Measurements from ENCODE around the gene PUDP.

Gene PUDP

GRCh38 chrX:7127056-7127455 is 20.9 kb downstream of the PUDP start:
- Histone ChIP-seq H3K36me3 (replicated peaks) (no peaks in the 10 kb centered on the region), H3K27ac (no peak overlapping the region), H3K27me3 (replicated peaks) (no peaks in the 10 kb centered on the region), H3K4me3 (ENCODE audit: low read depth, low read length) (no peak overlapping the region)
- in situ Hi-C loops (cut with HindIII; ENCODE audit: low pct_ligation_motif_present, low sequenced_read_pairs): no loop called here
- no peak for DNase-seq
- TF ChIP-seq, protein P1, sequence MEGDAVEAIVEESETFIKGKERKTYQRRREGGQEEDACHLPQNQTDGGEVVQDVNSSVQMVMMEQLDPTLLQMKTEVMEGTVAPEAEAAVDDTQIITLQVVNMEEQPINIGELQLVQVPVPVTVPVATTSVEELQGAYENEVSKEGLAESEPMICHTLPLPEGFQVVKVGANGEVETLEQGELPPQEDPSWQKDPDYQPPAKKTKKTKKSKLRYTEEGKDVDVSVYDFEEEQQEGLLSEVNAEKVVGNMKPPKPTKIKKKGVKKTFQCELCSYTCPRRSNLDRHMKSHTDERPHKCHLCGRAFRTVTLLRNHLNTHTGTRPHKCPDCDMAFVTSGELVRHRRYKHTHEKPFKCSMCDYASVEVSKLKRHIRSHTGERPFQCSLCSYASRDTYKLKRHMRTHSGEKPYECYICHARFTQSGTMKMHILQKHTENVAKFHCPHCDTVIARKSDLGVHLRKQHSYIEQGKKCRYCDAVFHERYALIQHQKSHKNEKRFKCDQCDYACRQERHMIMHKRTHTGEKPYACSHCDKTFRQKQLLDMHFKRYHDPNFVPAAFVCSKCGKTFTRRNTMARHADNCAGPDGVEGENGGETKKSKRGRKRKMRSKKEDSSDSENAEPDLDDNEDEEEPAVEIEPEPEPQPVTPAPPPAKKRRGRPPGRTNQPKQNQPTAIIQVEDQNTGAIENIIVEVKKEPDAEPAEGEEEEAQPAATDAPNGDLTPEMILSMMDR (IDR thresholded peaks at IDR 0.05; ENCODE audit: low read depth, low read length, missing control alignments): no peak

DNA sequence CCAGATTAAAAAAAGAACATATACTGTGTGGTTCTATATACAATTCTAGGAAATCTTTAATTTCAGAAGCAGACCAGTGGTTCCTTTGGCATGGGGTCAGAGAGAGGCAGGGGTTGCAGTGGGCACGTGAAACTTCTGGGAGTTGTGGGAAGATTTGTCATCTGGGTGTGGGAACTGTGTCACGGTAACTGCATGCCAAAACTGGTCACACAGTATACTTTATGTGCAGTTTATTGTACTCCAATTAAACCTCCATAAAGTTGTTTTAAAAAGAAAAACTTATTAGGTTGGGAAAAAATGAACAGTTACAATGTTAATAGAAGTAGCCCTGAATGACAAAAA is 27.1 kb downstream of the PUDP start:
- TF ChIP-seq, protein P1 (IDR thresholded peaks at IDR 0.05; ENCODE audit: low read depth, low read length, missing control alignments): no peak
- Histone ChIP-seq H3K27me3 (replicated peaks) (no peaks in the 10 kb centered on the region), H3K36me3 (replicated peaks) (no peaks in the 10 kb centered on the region), H3K4me3 (ENCODE audit: low read depth, low read length) (no peak overlapping the region), H3K27ac (no peak overlapping the region)
- no peak for DNase-seq
- in situ Hi-C loops (cut with HindIII; ENCODE audit: low pct_ligation_motif_present, low sequenced_read_pairs): no loop called here

DNA sequence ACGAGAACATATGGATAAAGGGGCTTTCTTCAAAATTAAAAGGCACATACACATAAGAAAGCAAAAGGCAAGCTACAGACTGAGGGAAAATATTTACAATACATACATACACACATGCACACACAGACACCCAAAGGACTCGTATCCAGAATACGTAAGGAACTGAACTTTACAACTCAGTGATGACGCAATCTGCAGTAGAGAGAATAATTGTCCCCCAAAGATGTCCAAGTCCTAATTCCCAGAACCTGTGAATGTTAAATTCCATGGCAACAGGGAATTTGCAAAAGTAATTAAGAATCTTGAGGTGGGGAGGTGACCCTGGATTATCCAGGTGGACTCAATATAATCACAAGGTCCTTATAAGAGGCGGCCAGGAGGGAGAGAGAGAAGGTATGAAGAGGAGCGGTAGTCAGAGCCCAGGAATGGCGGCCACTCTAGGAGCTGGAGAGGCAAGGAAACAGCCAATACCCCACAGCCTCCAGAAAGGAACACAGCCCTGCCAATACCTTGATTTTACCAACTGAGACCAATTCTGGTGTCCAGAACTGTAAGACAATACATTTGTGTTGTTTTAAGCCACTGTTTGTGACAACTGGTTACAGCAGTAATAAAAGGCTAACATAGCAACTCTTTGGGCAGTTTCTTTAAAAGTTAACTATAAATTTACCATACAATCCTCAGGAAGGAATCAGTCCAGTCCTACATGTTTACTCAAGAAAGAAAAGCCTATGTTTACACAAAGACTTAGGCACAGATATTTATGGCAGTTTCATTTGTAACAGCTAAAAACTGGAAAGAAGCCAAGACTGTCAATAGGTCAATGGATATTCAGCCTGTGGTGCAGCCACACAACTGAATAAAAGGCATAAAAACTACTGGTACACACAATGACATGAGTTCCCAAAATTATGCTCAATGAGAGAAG is 27.7 kb downstream of the PUDP start:
- TF ChIP-seq, protein P1 (IDR thresholded peaks at IDR 0.05; ENCODE audit: low read depth, low read length, missing control alignments): no peak
- in situ Hi-C loops (cut with HindIII; ENCODE audit: low pct_ligation_motif_present, low sequenced_read_pairs): no loop called here
- DNase-seq: no peak
- Histone ChIP-seq H3K27me3 (replicated peaks) (no peaks in the 10 kb centered on the region), H3K4me3 (ENCODE audit: low read depth, low read length) (no peak overlapping the region), H3K27ac (no peak overlapping the region), H3K36me3 (replicated peaks) (no peaks in the 10 kb centered on the region)

GRCh38 chrX:7117587-7117986 is 30.4 kb downstream of the PUDP start:
- Histone ChIP-seq H3K27me3 (replicated peaks) (no peaks in the 10 kb centered on the region), H3K4me3 (ENCODE audit: low read depth, low read length) (no peak overlapping the region), H3K27ac (no peak overlapping the region), H3K36me3 (replicated peaks) (no peaks in the 10 kb centered on the region)
- TF ChIP-seq, protein P1 (IDR thresholded peaks at IDR 0.05; ENCODE audit: low read depth, low read length, missing control alignments): no peak
- in situ Hi-C loops (cut with HindIII; ENCODE audit: low pct_ligation_motif_present, low sequenced_read_pairs): no loop called here
- no peak for DNase-seq

DNA sequence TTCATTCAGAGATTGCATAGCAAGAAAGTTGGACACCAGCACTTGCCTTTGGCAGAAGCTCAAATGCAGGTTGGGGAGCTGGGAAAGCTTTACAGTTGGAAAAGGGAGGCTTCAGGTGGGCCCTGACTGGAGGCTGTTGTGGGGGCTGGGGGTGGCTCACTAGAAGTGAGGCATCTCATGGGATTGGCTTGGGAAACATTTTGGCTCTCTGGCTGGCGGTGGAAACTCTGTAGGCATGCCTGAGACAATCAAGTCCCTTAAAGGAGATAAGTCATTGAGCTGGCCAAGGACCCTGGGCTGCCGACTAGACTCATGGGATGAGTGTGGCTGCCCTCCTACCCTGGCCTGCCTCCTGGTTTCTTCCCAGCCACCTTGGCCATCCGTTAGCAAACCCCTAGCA is 31.9 kb downstream of the PUDP start:
- in situ Hi-C loops (cut with HindIII; ENCODE audit: low pct_ligation_motif_present, low sequenced_read_pairs): no loop called here
- H3K27me3 ChIP-seq (replicated peaks): no peaks in the 10 kb centered on the region
- DNase-seq: no peak
- H3K36me3 ChIP-seq (replicated peaks): no peaks in the 10 kb centered on the region
- H3K4me3 ChIP-seq (ENCODE audit: low read depth, low read length): no peak overlapping the region
- no peak overlapping the region for H3K27ac ChIP-seq
- TF ChIP-seq, protein P1 (IDR thresholded peaks at IDR 0.05; ENCODE audit: low read depth, low read length, missing control alignments): no peak

GRCh38 chrX:7115557-7115956 is 32.4 kb downstream of the PUDP start:
- H3K27me3 ChIP-seq (replicated peaks): no peaks in the 10 kb centered on the region
- TF ChIP-seq, protein P1 (IDR thresholded peaks at IDR 0.05; ENCODE audit: low read depth, low read length, missing control alignments): no peak
- no peaks in the 10 kb centered on the region for H3K36me3 ChIP-seq (replicated peaks)
- no peak overlapping the region for H3K4me3 ChIP-seq (ENCODE audit: low read depth, low read length)
- no peak for DNase-seq
- in situ Hi-C loops (cut with HindIII; ENCODE audit: low pct_ligation_motif_present, low sequenced_read_pairs): no loop called here
- H3K27ac ChIP-seq: no peak overlapping the region

All from brain microvascular endothelial cell (primary cell).